ENCODE measurements around the gene CLDN18.

Gene CLDN18

DNA sequence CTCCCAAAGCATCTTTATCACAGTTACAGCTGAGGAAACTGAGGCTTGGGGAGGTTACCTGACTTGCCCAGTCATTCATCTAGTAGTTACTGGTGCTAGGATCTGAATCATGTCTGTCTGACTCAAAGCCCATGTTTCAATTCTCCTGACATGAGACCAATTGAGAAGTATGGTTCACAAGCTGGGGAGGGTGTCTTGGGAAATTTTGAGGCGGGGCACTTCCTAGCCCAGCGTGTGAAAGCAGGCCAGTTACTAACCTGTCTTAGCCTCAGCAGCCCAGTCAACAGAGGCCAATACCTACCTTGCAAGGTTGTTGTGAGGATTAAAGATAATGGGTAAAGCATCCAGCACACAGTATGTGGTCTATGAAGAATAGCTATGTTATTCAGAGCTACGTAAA lies 37.0 kb downstream of the CLDN18 start:
- H3K79me2 ChIP-seq (ENCODE audit: low read length): no peaks in the 10 kb centered on the region
- H3K4me2 ChIP-seq (ENCODE audit: low read depth, low read length): no peak overlapping the region
- H3K27ac ChIP-seq (ENCODE audit: low read length): no peak overlapping the region
- H4K20me1 ChIP-seq (ENCODE audit: insufficient read depth, low read length): no peaks in the 10 kb centered on the region
- no peak overlapping the region for H3K4me3 ChIP-seq (ENCODE audit: low read length)
- no peak for DNase-seq
- no peaks in the 10 kb centered on the region for H3K36me3 ChIP-seq (replicated peaks; ENCODE audit: insufficient read depth, low read length)
- no peak overlapping the region for H3K9ac ChIP-seq (ENCODE audit: low read length)
- TF ChIP-seq CTCF (IDR thresholded peaks at IDR 0.05; ENCODE audit: low read length): no peak
- TF ChIP-seq EZH2 (optimal IDR thresholded peaks at IDR 0.05; ENCODE audit: low read depth, low read length): no peak
- no peak for TF ChIP-seq EZH2phosphoT487 (IDR thresholded peaks at IDR 0.05; ENCODE audit: low read length)
- no peaks in the 10 kb centered on the region for H3K9me2 ChIP-seq (replicated peaks; ENCODE audit: insufficient read depth, low read length)
- H3F3A ChIP-seq (ENCODE audit: insufficient read depth, low read length): no peaks in the 10 kb centered on the region
- no peaks in the 10 kb centered on the region for H3K27me3 ChIP-seq (replicated peaks; ENCODE audit: insufficient read depth, low read length)
- H3K9me3 ChIP-seq (replicated peaks; ENCODE audit: insufficient read depth, low read length): no peaks in the 10 kb centered on the region
- H2AFZ ChIP-seq (ENCODE audit: low read length): no peak overlapping the region
- H3K4me1 ChIP-seq (ENCODE audit: low read length): no peaks in the 10 kb centered on the region

- H3K4me3 ChIP-seq (ENCODE audit: low read length): no peak overlapping the region
- no peak overlapping the region for H3K9ac ChIP-seq (ENCODE audit: low read length)
- no peak for TF ChIP-seq CTCF (IDR thresholded peaks at IDR 0.05; ENCODE audit: low read length)
- TF ChIP-seq EZH2phosphoT487 (IDR thresholded peaks at IDR 0.05; ENCODE audit: low read length): no peak
- TF ChIP-seq EZH2 (optimal IDR thresholded peaks at IDR 0.05; ENCODE audit: low read depth, low read length): no peak
- H3K36me3 ChIP-seq (replicated peaks; ENCODE audit: insufficient read depth, low read length): no peaks in the 10 kb centered on the region
- H4K20me1 ChIP-seq (ENCODE audit: insufficient read depth, low read length): no peaks in the 10 kb centered on the region
- H3K9me2 ChIP-seq (replicated peaks; ENCODE audit: insufficient read depth, low read length): no peaks in the 10 kb centered on the region
- no peaks in the 10 kb centered on the region for H3K4me1 ChIP-seq (ENCODE audit: low read length)
- no peak overlapping the region for H3K4me2 ChIP-seq (ENCODE audit: low read depth, low read length)
- no peaks in the 10 kb centered on the region for H3F3A ChIP-seq (ENCODE audit: insufficient read depth, low read length)
- H3K79me2 ChIP-seq (ENCODE audit: low read length): no peaks in the 10 kb centered on the region
- H3K9me3 ChIP-seq (replicated peaks; ENCODE audit: insufficient read depth, low read length): no peaks in the 10 kb centered on the region
- no peak overlapping the region for H2AFZ ChIP-seq (ENCODE audit: low read length)
- no peak for DNase-seq
- H3K27me3 ChIP-seq (replicated peaks; ENCODE audit: insufficient read depth, low read length): no peaks in the 10 kb centered on the region
- no peak overlapping the region for H3K27ac ChIP-seq (ENCODE audit: low read length)
Observed at GRCh38 chr3:138047596-138048158, 37.7 kb downstream of the CLDN18 start.

DNA sequence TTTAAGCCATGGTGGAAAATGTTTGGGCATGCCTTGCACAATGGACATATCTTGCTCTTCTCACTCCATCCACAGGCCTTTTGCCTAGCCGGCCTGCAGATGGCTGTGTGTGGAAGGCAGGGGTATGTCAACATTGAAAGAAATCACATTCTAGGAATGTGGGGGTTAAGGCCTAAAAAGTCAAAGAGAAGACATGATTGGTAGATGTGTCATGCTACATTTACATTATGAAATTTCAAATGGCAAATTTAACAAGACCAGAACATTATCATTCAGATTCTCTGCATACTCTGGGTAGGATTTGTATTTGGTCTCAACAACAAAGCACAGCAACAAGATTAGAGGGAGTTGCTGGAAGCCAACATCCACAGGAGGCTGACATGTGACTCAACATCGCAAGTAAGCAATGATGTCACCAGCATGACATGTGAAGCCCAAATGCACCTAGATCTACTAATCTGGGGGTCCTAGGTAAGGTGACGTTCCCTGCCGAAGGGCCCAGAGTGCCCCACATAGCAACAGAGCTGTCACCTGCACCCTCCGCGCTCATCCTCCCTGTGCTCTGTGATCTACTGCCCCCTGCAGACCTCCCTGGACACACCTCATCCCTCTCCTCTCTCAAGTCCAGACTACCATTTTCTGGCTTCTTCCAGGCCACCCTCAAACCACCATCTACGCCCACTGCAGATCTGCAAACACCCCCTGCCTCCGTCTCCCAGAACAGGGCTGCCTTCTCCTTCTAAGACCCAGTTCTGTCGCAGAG lies 39.4 kb downstream of the CLDN18 start:
- no peaks in the 10 kb centered on the region for H3K36me3 ChIP-seq (replicated peaks; ENCODE audit: insufficient read depth, low read length)

More for the DNA sequence above, 39.4 kb downstream of the CLDN18 start:
- Histone ChIP-seq H3K4me1 (ENCODE audit: low read length) (no peaks in the 10 kb centered on the region), H3K27me3 (replicated peaks; ENCODE audit: insufficient read depth, low read length) (no peaks in the 10 kb centered on the region), H3K4me3 (ENCODE audit: low read length) (no peak overlapping the region), H4K20me1 (ENCODE audit: insufficient read depth, low read length) (no peaks in the 10 kb centered on the region), H3K4me2 (ENCODE audit: low read depth, low read length) (no peak overlapping the region), H3K9me3 (replicated peaks; ENCODE audit: insufficient read depth, low read length) (no peaks in the 10 kb centered on the region), H3F3A (ENCODE audit: insufficient read depth, low read length) (no peaks in the 10 kb centered on the region), H3K9me2 (replicated peaks; ENCODE audit: insufficient read depth, low read length) (no peaks in the 10 kb centered on the region), H3K79me2 (ENCODE audit: low read length) (no peaks in the 10 kb centered on the region), H2AFZ (ENCODE audit: low read length) (no peak overlapping the region), H3K27ac (ENCODE audit: low read length) (no peak overlapping the region), H3K9ac (ENCODE audit: low read length) (no peak overlapping the region)
- TF ChIP-seq CTCF (IDR thresholded peaks at IDR 0.05; ENCODE audit: low read length): no peak
- TF ChIP-seq EZH2 (optimal IDR thresholded peaks at IDR 0.05; ENCODE audit: low read depth, low read length): no peak
- no peak for TF ChIP-seq EZH2phosphoT487 (IDR thresholded peaks at IDR 0.05; ENCODE audit: low read length)
- DNase-seq: no peak

Data from MM.1S (cell line).